Naive thymus-derived CD4-positive, alpha-beta T cell (primary cell): Measurements from ENCODE around the gene FAM89B. TPM values are rescaled to one million over a fixed set of nuclear protein-coding genes. Genes with fewer than 3 reads are reported as not detected.

Experiments
- ATAC-seq: fragments of 150-1000 bp; cut with Tn5 transposase; 2 replicates; pipeline ENCODE4 v1.10.0; 2021; ENCODE audit warnings: mild to moderate bottlenecking, moderate library complexity
- CTCF ChIA-PET: fragments of 350-600 bp; sonication (Branson Sonifier 250); formaldehyde crosslinking; loops from one replicate; lab custom pipeline; 2021; ENCODE audit warnings: antibody characterized with exemption; lab: Charles Lee
- POLR2A ChIA-PET: fragments of 350-600 bp; sonication (Branson Sonifier 250); formaldehyde crosslinking; loops from one replicate; lab custom pipeline; 2021; ENCODE audit warnings: antibody characterized with exemption, inconsistent platforms; lab: Charles Lee
- DNase-seq, 9 donors: peaks; one replicate each; pipeline versions ENCODE4 v3.0.0 to v3.0.0-alpha.2; 2020 to 2022; ENCODE audit warnings: mixed read lengths in 1 of 9
- H3K27ac ChIP-seq: one replicate; pipeline ENCODE4 v1.7.0; 2013; ENCODE audit warnings: mild to moderate bottlenecking, low read depth, low read length, moderate library complexity
- H3K27me3 ChIP-seq, 2 donors: one replicate each; pipeline ENCODE4 v1.7.0; 2013; ENCODE audit warnings: low read length in 2 of 2, mild to moderate bottlenecking in 2 of 2, moderate library complexity in 2 of 2; ENCODE audit not compliant: control insufficient read depth in 2 of 2, insufficient read depth in 2 of 2
- H3K36me3 ChIP-seq, 3 experiments: 1 replicate in 2 of 3; 2 replicates in 1 of 3; pipeline ENCODE4 v1.7.0; 2013; ENCODE audit warnings: low read length in 3 of 3, mild to moderate bottlenecking in 3 of 3, moderate library complexity in 1 of 3; ENCODE audit not compliant: insufficient read depth in 3 of 3, control insufficient read depth in 2 of 3
- H3K4me1 ChIP-seq, 2 donors: one replicate each; pipeline ENCODE4 v1.7.0; 2013; ENCODE audit warnings: low read length in 2 of 2, mild to moderate bottlenecking in 2 of 2, moderate library complexity in 1 of 2; ENCODE audit not compliant: control insufficient read depth in 2 of 2, insufficient read depth in 2 of 2
- H3K4me3 ChIP-seq: 2 replicates; pipeline ENCODE4 v1.7.0; 2013; ENCODE audit warnings: mild to moderate bottlenecking, low read length
- H3K9me3 ChIP-seq, 3 experiments: 1 replicate in 2 of 3; 2 replicates in 1 of 3; pipeline ENCODE4 v1.7.0; 2013; ENCODE audit warnings: low read length in 3 of 3; ENCODE audit not compliant: control insufficient read depth in 2 of 3
- H3K27ac Mint-ChIP-seq, 9 donors: one replicate each; pipeline ENCODE4 v1.8.0; 2020 to 2022; ENCODE audit warnings: mixed read lengths in 9 of 9, mild to moderate bottlenecking in 8 of 9, moderate library complexity in 5 of 9, inconsistent platforms in 2 of 9
- H3K27me3 Mint-ChIP-seq, 5 donors: one replicate each; pipeline ENCODE4 v1.8.0; 2021 to 2022; ENCODE audit warnings: mixed read lengths in 5 of 5, mild to moderate bottlenecking in 1 of 5
- H3K36me3 Mint-ChIP-seq, 5 donors: one replicate each; pipeline ENCODE4 v1.8.0; 2020 to 2022; ENCODE audit warnings: mixed read lengths in 5 of 5, mild to moderate bottlenecking in 3 of 5, inconsistent platforms in 1 of 5
- H3K4me1 Mint-ChIP-seq, 7 donors: one replicate each; pipeline ENCODE4 v1.8.0; 2020 to 2022; ENCODE audit warnings: mixed read lengths in 7 of 7, mild to moderate bottlenecking in 3 of 7, inconsistent platforms in 1 of 7
- H3K4me3 Mint-ChIP-seq, 10 donors: one replicate each; pipeline ENCODE4 v1.8.0; 2020 to 2022; ENCODE audit warnings: mild to moderate bottlenecking in 10 of 10, mixed read lengths in 10 of 10, moderate library complexity in 6 of 10, inconsistent platforms in 2 of 10
- H3K9me3 Mint-ChIP-seq, 11 donors: one replicate each; pipeline ENCODE4 v1.8.0; 2020 to 2022; ENCODE audit warnings: mixed read lengths in 11 of 11, mild to moderate bottlenecking in 4 of 11, inconsistent platforms in 1 of 11, moderate library complexity in 1 of 11
- intact Hi-C, 2 donors: fragments of 100-400 bp; cut with micrococcal nuclease; formaldehyde crosslinking; loops; one replicate each; pipeline ENCODE4 v1.15.1; 2023
- polyA plus RNA-seq, 2 donors: library from polyadenylated mRNA; unstranded; fragments of 300-500 nt; fragmentation: Illumina TruSeq; gene quantifications; one replicate each; pipeline ENCODE4 v1.2.3, GENCODE V29; 2021
- total RNA-seq, 6 experiments: library from RNA in 5 of 6; stranded (reverse) in 5 of 6; gene quantifications; 1 replicate in 5 of 6; 2 replicates in 1 of 6; pipeline ENCODE4 v1.2.3 and lab custom pipeline; 2021 to 2026

Gene FAM89B
- total and polyA plus RNA-seq, 7 experiments from 2014 or later: 33.0 to 115 (median 57.9) TPM

DNA sequence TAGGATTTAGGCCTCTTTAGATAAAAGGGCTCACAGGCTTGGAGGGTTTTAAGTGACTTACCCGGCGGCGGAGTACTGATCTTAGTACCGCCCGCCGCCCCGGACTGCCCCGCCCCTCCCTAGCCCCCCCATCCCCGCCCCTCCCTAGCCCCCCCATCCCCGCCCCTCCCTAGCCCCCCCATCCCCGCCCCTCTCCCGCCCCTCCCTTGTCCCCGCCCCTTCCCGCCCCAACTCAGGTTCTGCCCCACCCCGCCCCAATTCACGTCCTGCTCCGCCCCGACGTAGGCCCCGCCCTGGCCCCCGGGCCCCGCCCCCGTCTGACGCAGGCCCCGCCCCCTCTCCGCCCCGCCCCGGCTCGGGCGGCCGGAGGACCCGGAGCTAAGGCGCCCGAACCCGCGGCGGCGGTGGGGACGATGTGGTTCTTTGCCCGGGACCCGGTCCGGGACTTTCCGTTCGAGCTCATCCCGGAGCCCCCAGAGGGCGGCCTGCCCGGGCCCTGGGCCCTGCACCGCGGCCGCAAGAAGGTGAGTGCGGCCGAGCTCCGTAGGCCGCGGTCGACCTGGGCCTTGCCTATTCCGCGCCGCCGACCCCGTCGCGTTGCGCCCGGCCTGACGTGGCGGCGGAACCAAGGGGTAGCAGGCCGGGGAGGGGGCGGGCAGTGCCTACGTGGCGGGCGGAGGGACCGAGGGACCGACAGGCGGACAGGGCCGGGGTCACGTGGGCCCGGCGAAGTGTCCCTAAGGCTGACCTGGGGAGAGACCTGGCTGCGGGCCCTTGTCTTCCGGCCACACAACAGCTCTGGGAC is 47.4 kb upstream of the FAM89B start, which contains the start of gene SCYL1:
Gene SCYL1, plus strand, starts transcription at position 343 of the 805 bp plus-strand sequence. Its CDS starts 71 bp downstream, at position 414.
- H3K4me3 ChIP-seq: peak within 1 kb of the TSS; percentile 79
- H3K9me3 Mint-ChIP-seq: peaks cover 0 to 2% (median 0%) of the 10 kb centered on the region in 11 donors
- peak within 1 kb of the TSS; percentile 86 to 96 (median 90) for H3K4me3 Mint-ChIP-seq
- peak within 1 kb of the TSS; percentile 96 for H3K27ac ChIP-seq
- peak within 1 kb of the TSS; percentile 89 to 98 (median 95) for H3K27ac Mint-ChIP-seq
- H3K27me3 ChIP-seq: no peaks in the 10 kb centered on the region
- peak; percentile 97 for ATAC-seq
- H3K9me3 ChIP-seq: no peaks in the 10 kb centered on the region
- intact Hi-C loops: loop anchor here (1.0 kb wide), 4 partner anchors 15 to 90 kb away; partner anchors contain the start of genes PCNX3 (in 2 of the 2) and ZNRD2 (in 1 of the 2)
- peak; percentile 58 to 86 (median 77) for DNase-seq
- H3K27me3 Mint-ChIP-seq: no peaks in the 10 kb centered on the region
- peaks cover 32 to 66% (median 54%) of the 10 kb centered on the region in 7 donors for H3K4me1 Mint-ChIP-seq
- peaks cover 0 to 19% (median 0%) of the 10 kb centered on the region in 3 experiments for H3K36me3 ChIP-seq
- H3K36me3 Mint-ChIP-seq: peaks cover 0 to 13% (median 0%) of the 10 kb centered on the region in 5 donors
- POLR2A ChIA-PET: interaction anchor here (0.6 to 8.9 kb wide), 26 partner anchors 9 to 484 kb away, joined by 3 to 213 read pairs (median 4); partner anchors contain the start of genes FAM89B, MALAT1, MAP3K11 and NEAT1
- CTCF ChIA-PET: interaction anchor here (1.0 to 1.3 kb wide), 3 partner anchors 13 to 26 kb away, joined by 3 to 5 read pairs (median 3); partner anchors contain the start of gene MALAT1
- peaks cover 31 to 40% of the 10 kb centered on the region in 2 donors for H3K4me1 ChIP-seq

DNA sequence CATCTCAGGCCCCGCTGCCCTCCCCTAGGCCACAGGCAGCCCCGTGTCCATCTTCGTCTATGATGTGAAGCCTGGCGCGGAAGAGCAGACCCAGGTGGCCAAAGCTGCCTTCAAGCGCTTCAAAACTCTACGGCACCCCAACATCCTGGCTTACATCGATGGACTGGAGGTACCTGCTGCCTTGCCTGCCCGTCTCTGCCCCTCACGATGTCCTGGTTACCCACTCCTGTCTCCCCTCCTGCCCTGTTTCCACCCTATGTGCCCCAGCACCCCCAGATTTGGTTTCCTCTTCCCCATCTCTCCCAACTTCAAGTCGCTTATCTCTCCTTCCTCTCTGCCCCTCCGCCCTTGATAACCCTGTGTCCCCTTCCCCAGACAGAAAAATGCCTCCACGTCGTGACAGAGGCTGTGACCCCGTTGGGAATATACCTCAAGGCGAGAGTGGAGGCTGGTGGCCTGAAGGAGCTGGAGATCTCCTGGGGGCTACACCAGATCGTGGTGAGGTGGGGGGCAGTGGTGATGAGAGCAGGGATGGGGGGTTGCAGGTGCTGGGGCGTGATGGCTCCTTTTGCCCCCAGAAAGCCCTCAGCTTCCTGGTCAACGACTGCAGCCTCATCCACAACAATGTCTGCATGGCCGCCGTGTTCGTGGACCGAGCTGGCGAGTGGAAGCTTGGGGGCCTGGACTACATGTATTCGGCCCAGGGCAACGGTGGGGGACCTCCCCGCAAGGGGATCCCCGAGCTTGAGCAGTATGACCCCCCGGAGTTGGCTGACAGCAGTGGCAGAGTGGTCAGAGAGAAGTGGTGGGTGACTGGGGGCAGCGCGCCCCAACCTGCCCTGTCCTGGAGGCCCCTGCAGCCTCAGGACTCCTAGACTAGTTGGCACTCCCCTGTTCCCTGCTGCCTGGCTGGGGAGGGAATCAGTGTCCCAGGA is 46.5 kb upstream of the FAM89B start:
- H3K9me3 Mint-ChIP-seq: peaks cover 0 to 2% (median 0%) of the 10 kb centered on the region in 11 donors
- peak overlapping the region in 8 of 9 donors; percentile 17 to 86 (median 78) for H3K27ac Mint-ChIP-seq
- peaks cover 0 to 15% (median 5%) of the 10 kb centered on the region in 5 donors for H3K36me3 Mint-ChIP-seq
- peak overlapping the region; percentile 96 for H3K27ac ChIP-seq
- DNase-seq: peak in 1 of 9 donors; percentile 27
- CTCF ChIA-PET: interaction anchor here (0.8 to 1.5 kb wide), 5 partner anchors 14 to 51 kb away, joined by 3 read pairs; partner anchors contain the start of gene MALAT1
- H3K4me3 Mint-ChIP-seq: peak overlapping the region; percentile 81 to 96 (median 88)
- H3K36me3 ChIP-seq: peaks cover 0 to 27% (median 4%) of the 10 kb centered on the region in 3 experiments
- peaks cover 37 to 73% (median 59%) of the 10 kb centered on the region in 7 donors for H3K4me1 Mint-ChIP-seq
- H3K4me3 ChIP-seq: peak overlapping the region; percentile 79
- intact Hi-C loops: loop anchor here (1.0 kb wide), 3 partner anchors 14 to 44 kb away; partner anchors contain the start of gene ZNRD2 (in 1 of the 2)
- POLR2A ChIA-PET: interaction anchor here (0.6 to 8.9 kb wide), 24 partner anchors 8 to 483 kb away, joined by 3 to 213 read pairs (median 4); partner anchors contain the start of genes FAM89B, MALAT1, MAP3K11 and NEAT1
- no peaks in the 10 kb centered on the region for H3K27me3 ChIP-seq
- H3K9me3 ChIP-seq: no peaks in the 10 kb centered on the region
- ATAC-seq: no peak
- peaks cover 31 to 46% of the 10 kb centered on the region in 2 donors for H3K4me1 ChIP-seq
- no peaks in the 10 kb centered on the region for H3K27me3 Mint-ChIP-seq

- ATAC-seq (no peak), DNase-seq (no peak)
- H3K36me3 Mint-ChIP-seq: peaks cover 0 to 17% (median 5%) of the 10 kb centered on the region in 5 donors
- CTCF ChIA-PET: interaction anchor here (0.7 to 1.5 kb wide), 3 partner anchors 13 to 160 kb away, joined by 3 to 6 read pairs (median 4); no protein-coding TSS in a partner anchor
- intact Hi-C loops: no loop called here
- H3K27ac Mint-ChIP-seq: peak overlapping the region in 6 of 9 donors; percentile 4 to 71 (median 45)
- POLR2A ChIA-PET: interaction anchor here (0.6 to 8.9 kb wide), 8 partner anchors 9 to 772 kb away, joined by 3 to 213 read pairs (median 6); partner anchors contain the start of genes FAM89B, MALAT1 and ZNRD2
- Histone ChIP-seq H3K27ac (no peak overlapping the region), H3K36me3 (peaks cover 0 to 36% (median 14%) of the 10 kb centered on the region in 3 experiments), H3K9me3 (no peaks in the 10 kb centered on the region), H3K27me3 (no peaks in the 10 kb centered on the region), H3K4me3 (no peak overlapping the region), H3K4me1 (peaks cover 31 to 43% of the 10 kb centered on the region in 2 donors)
- H3K9me3 Mint-ChIP-seq: peaks cover 0 to 2% (median 0%) of the 10 kb centered on the region in 11 donors
- H3K4me3 Mint-ChIP-seq: peak overlapping the region in 9 of 10 donors; percentile 32 to 90 (median 61)
- peaks cover 34 to 72% (median 56%) of the 10 kb centered on the region in 7 donors for H3K4me1 Mint-ChIP-seq
- H3K27me3 Mint-ChIP-seq: no peaks in the 10 kb centered on the region
Measured at GRCh38 chr11:65526744-65527143, 45.6 kb upstream of the FAM89B start.

DNA sequence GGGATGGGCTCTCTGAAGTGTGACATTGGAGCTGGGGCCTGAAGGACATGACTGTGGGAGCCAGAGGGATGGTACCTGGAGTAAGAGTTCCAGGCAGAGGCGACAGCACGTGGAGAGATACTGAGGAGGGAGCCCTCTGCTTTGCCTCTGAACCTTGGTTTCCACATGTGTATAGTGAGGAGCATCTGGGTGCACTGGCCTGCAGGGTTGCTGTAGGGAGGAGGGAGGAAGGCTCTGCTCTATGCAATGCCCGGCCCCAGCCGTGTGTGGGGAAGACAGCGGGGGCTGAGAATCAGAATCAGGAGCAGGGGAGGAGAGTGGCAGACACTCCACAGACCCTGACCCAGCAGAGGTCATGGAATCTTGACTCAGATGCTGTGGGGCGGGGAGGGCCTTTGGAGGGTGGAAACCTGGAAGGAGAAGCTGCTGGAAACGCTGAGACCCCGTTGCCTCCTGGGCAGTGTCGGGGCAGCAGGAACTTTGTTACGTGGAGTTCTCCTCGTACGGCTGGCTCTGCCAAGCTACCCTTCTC is 43.5 kb upstream of the FAM89B start:
- DNase-seq (no peak), ATAC-seq (no peak)
- Mint-ChIP-seq H3K36me3 (peaks cover 0 to 17% (median 5%) of the 10 kb centered on the region in 5 donors), H3K27me3 (no peaks in the 10 kb centered on the region), H3K9me3 (no peaks in the 10 kb centered on the region), H3K4me3 (peak overlapping the region in 2 of 10 donors; percentile 11 to 61), H3K4me1 (peaks cover 16 to 51% (median 37%) of the 10 kb centered on the region in 7 donors), H3K27ac (peak overlapping the region in 7 of 9 donors; percentile 47 to 90 (median 77))
- Histone ChIP-seq H3K27ac (peak overlapping the region; percentile 57), H3K4me1 (peaks cover 22 to 32% of the 10 kb centered on the region in 2 donors), H3K27me3 (no peaks in the 10 kb centered on the region), H3K4me3 (no peak overlapping the region), H3K9me3 (no peaks in the 10 kb centered on the region), H3K36me3 (peaks cover 0 to 55% (median 15%) of the 10 kb centered on the region in 3 experiments)
- CTCF ChIA-PET: interaction anchor here (2.3 kb wide), 1 partner anchor 11 kb away, joined by 5 read pairs; no protein-coding TSS in a partner anchor
- POLR2A ChIA-PET: interaction anchor here (1.7 to 8.9 kb wide), 5 partner anchors 12 to 141 kb away, joined by 5 to 213 read pairs (median 9); partner anchors contain the start of genes FAM89B, MALAT1, MAP3K11 and PCNX3
- intact Hi-C loops: no loop called here

GRCh38 chr11:65529475-65530156 is 42.7 kb upstream of the FAM89B start:
- ATAC-seq: no peak
- Mint-ChIP-seq H3K4me1 (peaks cover 12 to 44% (median 30%) of the 10 kb centered on the region in 7 donors), H3K36me3 (peaks cover 0 to 21% (median 8%) of the 10 kb centered on the region in 5 donors), H3K27me3 (no peaks in the 10 kb centered on the region), H3K9me3 (no peaks in the 10 kb centered on the region), H3K4me3 (peak overlapping the region in 4 of 10 donors; percentile 21 to 79 (median 35)), H3K27ac (peak overlapping the region; percentile 55 to 92 (median 78))
- H3K4me1 ChIP-seq: peaks cover 16 to 24% of the 10 kb centered on the region in 2 donors
- peak overlapping the region; percentile 57 for H3K27ac ChIP-seq
- no peaks in the 10 kb centered on the region for H3K27me3 ChIP-seq
- ChIA-PET POLR2A (interaction anchor here (0.6 to 8.9 kb wide), 8 partner anchors 11 to 641 kb away, joined by 3 to 213 read pairs (median 6); partner anchors contain the start of genes EHBP1L1, MALAT1, MAP3K11 and PCNX3), CTCF (interaction anchor here (1.0 to 2.3 kb wide), 2 partner anchors 11 to 19 kb away, joined by 4 to 5 read pairs; no protein-coding TSS in a partner anchor)
- no peak for DNase-seq
- intact Hi-C loops: no loop called here
- no peaks in the 10 kb centered on the region for H3K9me3 ChIP-seq
- no peak overlapping the region for H3K4me3 ChIP-seq
- peaks cover 0 to 55% (median 15%) of the 10 kb centered on the region in 3 experiments for H3K36me3 ChIP-seq
